ENCODE results near the gene ABAT. TPM values are rescaled to one million over a fixed set of nuclear protein-coding genes. Genes with fewer than 3 reads are reported as not detected.

Gene ABAT
- total RNA-seq, 1 donor from 2014 or later, result 23.3 TPM

DNA sequence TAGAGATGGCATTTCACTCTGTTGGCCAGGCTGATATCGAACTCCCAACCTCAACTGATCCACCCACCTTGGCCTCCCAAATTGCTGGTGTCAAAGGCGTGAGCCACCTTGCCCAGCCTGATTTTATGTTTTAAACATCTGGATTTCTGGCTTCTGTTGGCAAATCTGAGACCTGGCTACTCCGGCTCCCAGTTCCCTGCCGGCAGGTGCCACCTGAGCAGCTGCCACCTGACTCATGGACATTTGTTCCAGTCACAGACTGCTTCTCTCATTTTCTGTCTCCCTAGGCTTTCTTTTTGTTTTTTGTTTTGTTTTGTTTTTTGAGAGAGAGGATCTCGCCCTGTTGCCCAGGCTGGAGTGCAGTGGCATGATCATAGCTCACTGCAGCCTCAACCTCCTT lies 132.8 kb downstream of the ABAT start:
- no peak overlapping the region for H3K4me3 Mint-ChIP-seq (ENCODE audit: unreplicated experiment)
- no peak for DNase-seq (ENCODE audit: low read depth)
- Histone ChIP-seq H2AFZ (ENCODE audit: low read depth, low read length) (no peak overlapping the region), H3K4me3 (ENCODE audit: insufficient read depth, low read depth, low read length) (no peak overlapping the region), H3K27ac (ENCODE audit: low read depth, low read length) (no peak overlapping the region), H4K20me1 (ENCODE audit: insufficient read depth, low read length) (peaks cover 94% of the 10 kb centered on the region), H3K4me1 (ENCODE audit: insufficient read depth, low read length) (no peaks in the 10 kb centered on the region), H3K79me2 (ENCODE audit: insufficient read depth, low read length) (peaks cover 76% of the 10 kb centered on the region), H3K4me2 (ENCODE audit: low read length) (no peak overlapping the region), H3K9me3 (ENCODE audit: insufficient read depth, low read depth, low read length) (no peaks in the 10 kb centered on the region), H3K9ac (ENCODE audit: low read length) (no peak overlapping the region), H3K36me3 (ENCODE audit: insufficient read depth, low read length) (peaks cover 83% of the 10 kb centered on the region), H3K27me3 (ENCODE audit: insufficient read depth, low read length) (no peaks in the 10 kb centered on the region)
- no peak for FAIRE-seq
- H3K36me3 Mint-ChIP-seq (ENCODE audit: low read depth, unreplicated experiment), result peaks cover 15% of the 10 kb centered on the region
- no peaks in the 10 kb centered on the region for H3K27me3 Mint-ChIP-seq (ENCODE audit: low read depth, unreplicated experiment)
- no peak for TF ChIP-seq EZH2 (IDR thresholded peaks at IDR 0.05; ENCODE audit: insufficient read depth, low read length)
- TF ChIP-seq, protein P1, sequence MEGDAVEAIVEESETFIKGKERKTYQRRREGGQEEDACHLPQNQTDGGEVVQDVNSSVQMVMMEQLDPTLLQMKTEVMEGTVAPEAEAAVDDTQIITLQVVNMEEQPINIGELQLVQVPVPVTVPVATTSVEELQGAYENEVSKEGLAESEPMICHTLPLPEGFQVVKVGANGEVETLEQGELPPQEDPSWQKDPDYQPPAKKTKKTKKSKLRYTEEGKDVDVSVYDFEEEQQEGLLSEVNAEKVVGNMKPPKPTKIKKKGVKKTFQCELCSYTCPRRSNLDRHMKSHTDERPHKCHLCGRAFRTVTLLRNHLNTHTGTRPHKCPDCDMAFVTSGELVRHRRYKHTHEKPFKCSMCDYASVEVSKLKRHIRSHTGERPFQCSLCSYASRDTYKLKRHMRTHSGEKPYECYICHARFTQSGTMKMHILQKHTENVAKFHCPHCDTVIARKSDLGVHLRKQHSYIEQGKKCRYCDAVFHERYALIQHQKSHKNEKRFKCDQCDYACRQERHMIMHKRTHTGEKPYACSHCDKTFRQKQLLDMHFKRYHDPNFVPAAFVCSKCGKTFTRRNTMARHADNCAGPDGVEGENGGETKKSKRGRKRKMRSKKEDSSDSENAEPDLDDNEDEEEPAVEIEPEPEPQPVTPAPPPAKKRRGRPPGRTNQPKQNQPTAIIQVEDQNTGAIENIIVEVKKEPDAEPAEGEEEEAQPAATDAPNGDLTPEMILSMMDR (IDR thresholded peaks at IDR 0.05; ENCODE audit: insufficient read depth, low read depth, low read length), result no peak
- H3K9me3 Mint-ChIP-seq (ENCODE audit: unreplicated experiment), result no peaks in the 10 kb centered on the region
- peaks cover 3% of the 10 kb centered on the region for H3K4me1 Mint-ChIP-seq (ENCODE audit: low read depth, unreplicated experiment)
- no peak overlapping the region for H3K27ac Mint-ChIP-seq (ENCODE audit: unreplicated experiment)

DNA sequence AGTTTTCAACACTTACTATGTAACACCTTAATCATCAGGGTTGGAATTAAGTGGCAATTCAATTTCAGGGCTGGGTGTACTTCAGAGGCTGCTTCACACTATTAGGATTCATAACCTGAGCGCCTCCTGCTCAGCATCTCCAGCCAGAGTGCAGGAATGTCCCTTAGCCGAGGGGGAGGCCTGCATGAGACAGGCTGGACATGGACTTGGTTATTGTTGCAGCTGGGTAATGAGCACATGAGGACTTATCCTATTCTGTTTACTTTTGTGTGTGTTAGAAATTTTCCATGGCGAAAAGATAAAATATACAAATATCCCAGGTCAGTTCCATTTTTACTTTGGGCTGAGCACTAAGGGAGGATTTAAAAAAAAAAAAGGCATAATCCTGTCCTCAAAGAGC lies 133.6 kb downstream of the ABAT start:
- no peak overlapping the region for H3K4me3 ChIP-seq (ENCODE audit: insufficient read depth, low read depth, low read length)
- H3K9me3 Mint-ChIP-seq (ENCODE audit: unreplicated experiment), result no peaks in the 10 kb centered on the region
- peaks cover 5% of the 10 kb centered on the region for H3K4me1 Mint-ChIP-seq (ENCODE audit: low read depth, unreplicated experiment)
- no peaks in the 10 kb centered on the region for H3K27me3 Mint-ChIP-seq (ENCODE audit: low read depth, unreplicated experiment)
- H3K9me3 ChIP-seq (ENCODE audit: insufficient read depth, low read depth, low read length), result no peaks in the 10 kb centered on the region
- no peak overlapping the region for H3K4me3 Mint-ChIP-seq (ENCODE audit: unreplicated experiment)
- peaks cover 75% of the 10 kb centered on the region for H3K79me2 ChIP-seq (ENCODE audit: insufficient read depth, low read length)
- no peak overlapping the region for H3K27ac ChIP-seq (ENCODE audit: low read depth, low read length)
- peaks cover 85% of the 10 kb centered on the region for H3K36me3 ChIP-seq (ENCODE audit: insufficient read depth, low read length)
- H4K20me1 ChIP-seq (ENCODE audit: insufficient read depth, low read length), result peaks cover 96% of the 10 kb centered on the region
- DNase-seq (ENCODE audit: low read depth) (no peak), FAIRE-seq (no peak)
- H3K4me2 ChIP-seq (ENCODE audit: low read length), result no peak overlapping the region
- H2AFZ ChIP-seq (ENCODE audit: low read depth, low read length), result no peak overlapping the region
- no peak overlapping the region for H3K9ac ChIP-seq (ENCODE audit: low read length)
- no peak overlapping the region for H3K27ac Mint-ChIP-seq (ENCODE audit: unreplicated experiment)
- H3K36me3 Mint-ChIP-seq (ENCODE audit: low read depth, unreplicated experiment), result peaks cover 15% of the 10 kb centered on the region
- H3K27me3 ChIP-seq (ENCODE audit: insufficient read depth, low read length), result no peaks in the 10 kb centered on the region
- TF ChIP-seq, protein P1 (IDR thresholded peaks at IDR 0.05; ENCODE audit: insufficient read depth, low read depth, low read length), result no peak
- TF ChIP-seq EZH2 (IDR thresholded peaks at IDR 0.05; ENCODE audit: insufficient read depth, low read length), result no peak
- no peaks in the 10 kb centered on the region for H3K4me1 ChIP-seq (ENCODE audit: insufficient read depth, low read length)

DNA sequence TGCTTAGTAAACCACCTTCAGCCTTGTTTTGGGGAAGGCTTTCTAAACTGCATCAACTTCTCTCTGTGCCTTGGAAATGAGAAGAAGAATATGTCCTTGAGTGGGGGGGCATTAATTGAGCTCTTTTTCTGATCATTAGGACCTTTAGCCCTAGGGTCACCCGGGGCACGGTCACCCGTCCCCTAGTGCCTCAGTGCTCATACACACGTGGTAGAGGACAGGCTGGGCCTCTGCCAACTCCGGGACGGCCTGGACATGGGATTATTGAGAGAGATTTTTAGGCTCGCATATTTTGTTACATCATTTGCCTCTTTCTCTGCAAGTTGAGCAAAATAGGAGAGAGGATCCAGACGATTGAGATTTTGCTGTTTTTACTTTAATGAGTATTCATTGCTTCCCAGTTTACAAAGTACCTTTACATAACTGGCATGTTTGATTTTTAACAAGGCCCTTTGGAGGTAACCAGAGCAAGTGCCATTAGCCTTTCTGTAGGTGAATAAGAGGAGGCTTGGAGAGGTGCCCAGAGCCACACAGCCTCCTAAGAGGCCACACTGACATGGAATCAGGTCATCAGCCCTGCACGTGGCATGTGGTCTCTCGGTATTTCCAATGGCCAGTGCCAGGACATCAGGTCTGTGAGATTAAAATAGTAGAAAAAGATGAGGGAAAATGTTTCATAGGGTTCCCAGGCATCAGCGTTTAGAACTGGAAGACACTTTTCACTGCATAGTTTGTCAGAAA lies 134.4 kb downstream of the ABAT start:
- DNase-seq (ENCODE audit: low read depth) (no peak), FAIRE-seq (no peak)
- Mint-ChIP-seq H3K27ac (ENCODE audit: unreplicated experiment) (no peak overlapping the region), H3K4me1 (ENCODE audit: low read depth, unreplicated experiment) (peaks cover 5% of the 10 kb centered on the region), H3K4me3 (ENCODE audit: unreplicated experiment) (no peak overlapping the region), H3K9me3 (ENCODE audit: unreplicated experiment) (no peaks in the 10 kb centered on the region), H3K36me3 (ENCODE audit: low read depth, unreplicated experiment) (peaks cover 20% of the 10 kb centered on the region), H3K27me3 (ENCODE audit: low read depth, unreplicated experiment) (no peaks in the 10 kb centered on the region)
- no peaks in the 10 kb centered on the region for H3K27me3 ChIP-seq (ENCODE audit: insufficient read depth, low read length)
- H3K79me2 ChIP-seq (ENCODE audit: insufficient read depth, low read length), result peaks cover 67% of the 10 kb centered on the region
- no peak overlapping the region for H3K4me3 ChIP-seq (ENCODE audit: insufficient read depth, low read depth, low read length)
- no peak overlapping the region for H3K9ac ChIP-seq (ENCODE audit: low read length)
- peaks cover 86% of the 10 kb centered on the region for H3K36me3 ChIP-seq (ENCODE audit: insufficient read depth, low read length)
- no peak overlapping the region for H2AFZ ChIP-seq (ENCODE audit: low read depth, low read length)
- H3K4me1 ChIP-seq (ENCODE audit: insufficient read depth, low read length), result no peaks in the 10 kb centered on the region
- peaks cover 97% of the 10 kb centered on the region for H4K20me1 ChIP-seq (ENCODE audit: insufficient read depth, low read length)
- no peak for TF ChIP-seq EZH2 (IDR thresholded peaks at IDR 0.05; ENCODE audit: insufficient read depth, low read length)
- TF ChIP-seq, protein P1 (IDR thresholded peaks at IDR 0.05; ENCODE audit: insufficient read depth, low read depth, low read length), result no peak
- no peak overlapping the region for H3K27ac ChIP-seq (ENCODE audit: low read depth, low read length)
- H3K4me2 ChIP-seq (ENCODE audit: low read length), result no peak overlapping the region
- no peaks in the 10 kb centered on the region for H3K9me3 ChIP-seq (ENCODE audit: insufficient read depth, low read depth, low read length)
